HG03521 (cell line): ENCODE results near the gene NUP133.

Source experiments
- ATAC-seq: cut with Tn5 transposase; IDR thresholded peaks from one replicate; pipeline ENCODE4 v1.9.1; 2021; ENCODE audit warnings: mild to moderate bottlenecking, moderate library complexity; ENCODE audit not compliant: unreplicated experiment

Gene NUP133

GRCh38 chr1:229452956-229453801 is 55.0 kb downstream of the NUP133 start:
- ATAC-seq: no peak

- no peak for ATAC-seq
Observed at GRCh38 chr1:229448845-229449244, 59.3 kb downstream of the NUP133 start.

GRCh38 chr1:229448354-229448753 is 59.8 kb downstream of the NUP133 start:
- no peak for ATAC-seq

- no peak for ATAC-seq
Observed at GRCh38 chr1:229447809-229448252, 60.3 kb downstream of the NUP133 start.

GRCh38 chr1:229445828-229446227 is 62.3 kb downstream of the NUP133 start:
- ATAC-seq: no peak

GRCh38 chr1:229440851-229441537 is 67.1 kb downstream of the NUP133 start:
- peak; percentile 95 for ATAC-seq

GRCh38 chr1:229438021-229438420 is 70.1 kb downstream of the NUP133 start:
- ATAC-seq: no peak

GRCh38 chr1:229437443-229437842 is 70.7 kb downstream of the NUP133 start:
- ATAC-seq: no peak

- no peak for ATAC-seq
Observed at GRCh38 chr1:229436201-229436600, 71.9 kb downstream of the NUP133 start.

- ATAC-seq: no peak
Observed at GRCh38 chr1:229434641-229435051, 73.5 kb downstream of the NUP133 start.

GRCh38 chr1:229434005-229434640 is 74.0 kb downstream of the NUP133 start, which contains the start of gene ACTA1:
Gene ACTA1 (minus strand): TSS chr1:229434094. CDS start chr1:229433115, 979 bp downstream.
- no peak for ATAC-seq

GRCh38 chr1:229433364-229434004 is 74.7 kb downstream of the NUP133 start:
- ATAC-seq: no peak

- no peak for ATAC-seq
Observed at GRCh38 chr1:229432905-229433304, 75.2 kb downstream of the NUP133 start.

- ATAC-seq: no peak
Observed at GRCh38 chr1:229432116-229432461, 76.1 kb downstream of the NUP133 start.

GRCh38 chr1:229431284-229432115 is 76.6 kb downstream of the NUP133 start:
- no peak for ATAC-seq

GRCh38 chr1:229430761-229431283 is 77.3 kb downstream of the NUP133 start:
- no peak for ATAC-seq

GRCh38 chr1:229428256-229428655 is 79.9 kb downstream of the NUP133 start:
- ATAC-seq: no peak

GRCh38 chr1:229427572-229427971 is 80.6 kb downstream of the NUP133 start:
- no peak for ATAC-seq

- ATAC-seq: no peak
Observed at GRCh38 chr1:229425564-229426159, 82.5 kb downstream of the NUP133 start.

GRCh38 chr1:229420765-229421164 is 87.4 kb downstream of the NUP133 start:
- no peak for ATAC-seq
